ENCODE data around the gene CD48.
A peak's percentile ranks its signal among the peaks of the same experiment; 100 is the strongest.
"Not testable (repeated sequence)": the region's sequence is repeated elsewhere in the genome, so short reads cannot be mapped to it uniquely, and the experiment has no call there.

The CD48 gene

GRCh38 chr1:160741612-160742348 lies 30.2 kb upstream of the CD48 start:
- DNase-seq = no peak

DNA sequence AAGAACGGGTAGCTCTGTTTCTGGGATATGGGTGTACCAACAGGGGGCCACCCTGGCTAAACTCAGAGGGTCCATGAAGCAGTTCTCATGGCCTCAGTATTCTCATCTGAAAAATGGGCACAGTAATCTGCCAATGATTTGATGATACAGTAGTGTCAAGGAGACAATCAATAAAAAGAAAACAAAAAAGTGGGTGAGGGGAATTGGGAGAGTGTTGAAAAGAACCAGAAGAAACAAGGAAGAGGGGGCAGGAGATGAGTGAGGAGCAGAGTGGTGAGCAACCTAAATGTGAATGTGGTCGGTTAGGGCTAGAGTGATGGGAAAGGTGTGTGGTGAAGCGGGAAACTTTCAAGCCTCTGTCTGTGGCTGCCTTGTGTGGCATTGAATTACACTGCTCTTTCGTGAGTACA lies 29.5 kb upstream of the CD48 start:
- DNase-seq = no peak

GRCh38 chr1:160740133-160740688 lies 28.6 kb upstream of the CD48 start:
- DNase-seq = no peak

DNA sequence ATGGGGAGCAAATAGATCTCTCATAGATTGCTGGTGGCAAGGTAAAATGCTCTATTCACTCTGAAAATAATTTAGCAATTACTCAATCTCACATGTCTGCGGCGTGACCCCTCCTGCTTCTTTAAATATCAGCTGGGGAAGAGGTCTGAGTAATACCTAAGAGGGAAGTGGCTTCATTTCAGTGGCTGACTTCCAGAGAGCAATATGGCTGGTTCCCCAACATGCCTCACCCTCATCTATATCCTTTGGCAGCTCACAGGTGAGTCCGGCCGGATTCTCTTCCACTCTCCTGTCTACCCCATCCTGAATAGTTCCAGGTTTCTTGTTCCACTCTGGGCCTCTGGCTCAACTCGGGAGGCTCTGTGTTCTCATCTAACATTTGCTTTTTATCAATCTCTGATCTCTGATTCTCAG lies 27.5 kb upstream of the CD48 start, which contains the start of gene SLAMF7:
SLAMF7 (plus strand) TSS at position 150 of the 414 bp plus-strand sequence; CDS start at position 205, 55 bp downstream.
- DNase-seq = no peak

- no peak for DNase-seq
Measured at GRCh38 chr1:160738271-160738670, 26.6 kb upstream of the CD48 start.

DNA sequence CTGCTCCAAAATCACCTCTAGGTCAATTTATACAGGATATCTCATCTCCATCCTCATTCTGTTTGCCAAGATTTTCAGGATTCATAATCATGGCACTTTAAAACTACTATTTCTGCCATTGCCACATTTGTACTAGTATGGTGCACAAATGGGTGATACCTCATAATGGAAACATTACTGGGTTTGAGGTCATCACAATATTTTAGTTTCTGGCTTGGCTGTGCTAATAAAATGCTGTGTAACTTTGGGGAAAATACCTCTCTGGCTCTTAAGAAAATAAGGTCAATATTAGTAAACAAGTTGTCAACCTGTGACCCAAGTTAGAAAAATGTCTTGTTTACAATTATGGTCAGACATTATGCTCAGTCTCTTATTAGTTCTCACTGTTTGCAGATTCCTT lies 22.7 kb upstream of the CD48 start:
- DNase-seq = no peak

DNA sequence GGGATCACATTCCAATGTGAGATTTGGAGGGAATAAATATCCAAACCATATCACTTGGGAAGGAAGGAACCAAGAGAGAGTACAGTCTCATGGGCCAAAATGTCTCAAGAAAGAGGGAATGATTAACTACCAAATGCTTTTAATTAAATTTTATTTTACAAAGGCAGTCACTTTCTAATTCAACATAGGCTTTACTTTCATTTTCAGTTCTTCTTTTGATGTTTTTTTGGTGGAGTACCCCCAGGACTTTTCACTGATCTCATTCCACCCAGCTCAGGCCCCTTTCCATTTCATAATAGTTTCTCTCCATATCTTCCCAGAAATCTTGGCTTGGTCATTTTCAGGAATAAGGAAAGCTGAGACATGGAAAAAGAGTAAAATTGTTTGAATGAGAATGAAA lies 22.3 kb upstream of the CD48 start:
- DNase-seq = no peak

GRCh38 chr1:160731990-160732389 lies 20.4 kb upstream of the CD48 start:
- DNase-seq = no peak

GRCh38 chr1:160731564-160731963 lies 19.9 kb upstream of the CD48 start:
- DNase-seq = not testable (repeated sequence)

DNA sequence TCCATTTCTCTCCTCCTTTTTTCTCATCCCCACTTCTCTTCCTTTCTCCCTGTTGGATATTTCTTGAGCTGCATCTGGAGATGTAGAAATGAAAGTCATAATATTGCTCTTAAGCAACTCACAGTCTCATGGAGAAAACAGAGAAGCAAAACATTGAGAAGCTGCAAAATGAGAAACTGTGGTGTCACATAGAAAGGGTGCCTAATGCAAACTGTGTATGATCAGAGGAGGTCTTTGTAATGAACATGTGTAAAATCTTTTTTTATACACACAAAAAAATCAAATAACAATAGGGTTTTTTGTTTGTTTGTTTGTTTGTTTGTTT lies 15.7 kb upstream of the CD48 start:
- DNase-seq = no peak

DNA sequence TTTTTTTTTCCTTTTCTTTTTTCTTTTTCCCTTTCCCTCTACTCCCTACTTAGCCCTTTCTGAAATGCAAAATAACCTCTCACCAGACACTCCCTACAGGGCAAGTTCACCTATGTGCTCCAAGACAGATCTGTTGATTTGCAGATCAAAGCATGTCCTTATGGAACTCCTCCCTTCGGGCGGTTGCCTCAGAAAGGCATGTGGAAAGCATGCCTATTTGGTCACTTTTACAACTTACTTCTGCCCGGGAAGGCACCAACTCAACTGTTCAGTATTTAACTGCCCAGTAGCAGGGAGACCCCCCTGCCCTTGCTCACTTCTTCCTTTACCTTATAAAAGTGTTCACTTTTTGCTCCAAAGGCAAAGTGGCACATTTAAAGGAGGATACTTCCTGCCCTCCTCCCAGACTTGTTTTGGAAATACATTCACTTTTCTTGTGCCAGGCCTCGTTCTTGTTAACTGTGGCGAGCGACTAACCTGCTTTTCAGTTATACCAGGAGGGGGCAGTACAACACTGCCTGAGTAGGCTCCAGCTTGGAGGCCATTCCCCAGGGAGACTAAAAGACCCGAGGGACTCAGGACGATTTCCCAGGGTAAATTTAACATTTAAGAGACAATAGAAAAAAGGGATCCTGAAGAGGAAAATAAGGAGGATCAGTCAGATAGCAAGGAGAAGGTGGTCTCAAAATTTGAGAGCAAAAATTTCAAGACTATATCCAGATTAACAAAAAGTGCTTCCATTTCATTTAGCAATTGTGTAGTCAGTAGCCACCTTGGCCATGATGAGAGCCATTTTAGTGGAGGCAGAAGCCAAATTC lies 15.1 kb upstream of the CD48 start:
- DNase-seq = peak; percentile 50 to 65

GRCh38 chr1:160726114-160726497 lies 14.5 kb upstream of the CD48 start:
- no peak for DNase-seq

- DNase-seq = no peak
Measured at GRCh38 chr1:160724465-160725242, 13.0 kb upstream of the CD48 start.

GRCh38 chr1:160723332-160723731 lies 11.7 kb upstream of the CD48 start:
- no peak for DNase-seq

DNA sequence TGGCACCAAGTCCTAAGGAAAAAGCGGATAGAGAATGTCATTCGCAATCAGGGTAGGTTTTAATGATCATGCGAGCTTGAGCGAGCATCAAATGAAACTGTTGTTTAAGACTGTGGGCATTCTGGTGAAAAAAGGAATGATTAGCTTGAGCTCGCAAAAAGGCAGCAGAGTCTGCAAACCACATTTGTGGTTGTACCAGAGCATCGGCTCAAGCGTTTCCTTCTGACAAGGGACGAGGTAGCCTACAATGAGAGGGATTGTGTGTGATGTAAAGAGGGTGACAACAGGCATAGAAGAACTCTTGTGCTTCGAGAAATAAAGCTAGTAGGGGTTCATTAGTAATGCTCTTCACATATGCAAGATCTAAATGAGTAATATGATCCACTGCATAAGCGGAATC lies 11.1 kb upstream of the CD48 start:
- DNase-seq = no peak

DNA sequence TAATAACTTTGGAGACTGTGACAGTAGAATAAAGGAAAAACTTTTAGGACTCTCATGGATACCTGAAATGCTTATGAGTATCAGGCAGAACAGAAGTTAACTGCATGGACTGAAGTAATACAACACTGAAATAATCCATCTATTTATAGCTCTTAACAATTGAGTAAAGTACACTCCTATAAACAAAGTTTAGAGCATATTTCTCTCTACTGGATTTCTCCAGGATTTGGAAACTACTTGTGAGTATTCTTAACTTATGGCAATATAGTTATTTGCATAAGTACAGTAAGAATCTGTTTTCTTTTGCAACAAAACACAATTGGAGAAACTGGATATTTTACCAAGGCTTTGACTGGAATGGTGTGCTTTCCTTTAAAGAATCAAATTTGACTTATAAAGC lies 9.9 kb upstream of the CD48 start:
- no peak for DNase-seq

- DNase-seq = no peak
Measured at GRCh38 chr1:160720356-160721085, 8.9 kb upstream of the CD48 start.

DNA sequence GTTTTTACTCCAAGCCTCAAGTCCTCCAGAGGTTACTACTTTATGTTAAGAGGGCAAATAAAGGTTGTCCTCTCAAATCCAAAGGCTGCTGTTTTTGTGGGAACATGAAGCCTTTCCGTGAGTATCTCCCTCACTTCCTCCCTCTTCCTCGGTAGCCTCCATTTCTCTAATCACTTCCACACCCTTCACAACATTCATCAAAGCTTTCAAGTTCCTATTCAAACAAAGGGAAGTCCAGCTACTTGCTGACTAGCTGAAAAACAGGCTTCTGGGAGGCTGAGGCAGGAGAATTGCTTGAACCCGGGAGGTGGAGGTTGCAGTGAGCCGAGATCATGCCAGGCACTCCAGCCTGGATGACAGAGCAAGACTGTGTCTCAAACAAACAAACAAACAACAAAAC lies 6.6 kb upstream of the CD48 start:
- no peak for DNase-seq

GRCh38 chr1:160717306-160717705 lies 5.7 kb upstream of the CD48 start:
- DNase-seq = no peak

DNA sequence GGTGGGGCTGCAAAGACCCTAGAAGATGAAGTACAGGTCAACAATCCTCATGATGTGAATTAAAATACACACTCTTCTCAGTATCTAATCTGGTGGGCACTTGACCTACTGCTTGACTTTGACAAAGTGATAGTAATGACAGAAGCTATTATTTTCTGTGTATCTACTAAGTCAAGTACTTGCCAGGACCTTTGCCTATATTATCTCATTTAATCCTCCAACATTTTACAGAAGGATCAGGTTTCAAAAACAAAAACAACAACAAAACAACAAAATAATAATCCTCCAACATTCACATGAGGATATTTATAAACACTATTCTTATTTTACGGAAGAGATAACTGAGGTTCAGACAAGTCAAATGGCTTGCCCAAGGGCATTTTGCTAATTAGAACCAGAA lies 4.4 kb upstream of the CD48 start:
- no peak for DNase-seq

- not testable (repeated sequence) for DNase-seq
Measured at GRCh38 chr1:160714034-160714648, 2.5 kb upstream of the CD48 start.

GRCh38 chr1:160713161-160713560 lies 1.5 kb upstream of the CD48 start:
- no peak for DNase-seq
